NCI-H526 treated with DMSO at 0.1 percent for 48 hours (cell line): ENCODE measurements around the gene BANP.
"Not testable (repeated sequence)": the region's sequence is repeated elsewhere in the genome, so short reads cannot be mapped to it uniquely, and the experiment has no call there.

Experiments
- DNase-seq: peaks from one replicate; lab custom pipeline; 2025; lab: John Stamatoyannopoulos, UW

Gene BANP

GRCh38 chr16:87927195-87927562 lies 24.1 kb upstream of the BANP start:
- no peak for DNase-seq

- no peak for DNase-seq
Observed at GRCh38 chr16:87929986-87930385, 21.2 kb upstream of the BANP start.

- no peak for DNase-seq
Observed at GRCh38 chr16:87930456-87930855, 20.8 kb upstream of the BANP start.

- DNase-seq, result no peak
Observed at GRCh38 chr16:87931504-87931903, 19.7 kb upstream of the BANP start.

GRCh38 chr16:87932475-87933139 lies 18.6 kb upstream of the BANP start:
- DNase-seq, result not testable (repeated sequence)

- DNase-seq, result no peak
Observed at GRCh38 chr16:87933140-87933495, 18.1 kb upstream of the BANP start.

GRCh38 chr16:87934752-87935425 lies 16.3 kb upstream of the BANP start:
- DNase-seq, result not testable (repeated sequence)

- not testable (repeated sequence) for DNase-seq
Observed at GRCh38 chr16:87936016-87936374, 15.2 kb upstream of the BANP start.

- no peak for DNase-seq
Observed at GRCh38 chr16:87936375-87937230, 14.6 kb upstream of the BANP start, which contains the start of gene CA5A. Gene CA5A, minus strand, starts transcription at chr16:87936529. Its CDS starts 79 bp downstream, at chr16:87936450.

- not testable (repeated sequence) for DNase-seq
Observed at GRCh38 chr16:87937231-87937542, 14.0 kb upstream of the BANP start.

- DNase-seq, result no peak
Observed at GRCh38 chr16:87938412-87938949, 12.8 kb upstream of the BANP start.

GRCh38 chr16:87939562-87940423 lies 11.4 kb upstream of the BANP start:
- DNase-seq, result no peak

GRCh38 chr16:87942680-87943079 lies 8.6 kb upstream of the BANP start:
- no peak for DNase-seq

GRCh38 chr16:87945351-87946042 lies 5.7 kb upstream of the BANP start:
- peak; percentile 80 for DNase-seq

GRCh38 chr16:87946596-87947347 lies 4.5 kb upstream of the BANP start:
- DNase-seq, result no peak

GRCh38 chr16:87947356-87948118 lies 3.7 kb upstream of the BANP start:
- no peak for DNase-seq

- DNase-seq, result no peak
Observed at GRCh38 chr16:87948119-87948545, 3.1 kb upstream of the BANP start.

- DNase-seq, result no peak
Observed at GRCh38 chr16:87948735-87949070, 2.5 kb upstream of the BANP start.

- DNase-seq, result no peak
Observed at GRCh38 chr16:87949071-87949744, 2.0 kb upstream of the BANP start.
